GM12872 (cell line): ENCODE measurements around the gene KLF5.

ENCODE experiments used
- CTCF ChIP-seq: IDR thresholded peaks from 3 replicates; pipeline ENCODE4 v1.5.1; 2011; ENCODE audit warnings: low read depth, mild to moderate bottlenecking, low read length, moderate library complexity; ENCODE audit not compliant: insufficient read depth

Gene KLF5

GRCh38 chr13:73070451-73071098 is 11.8 kb downstream of the KLF5 start:
- no peak for TF ChIP-seq CTCF

- TF ChIP-seq CTCF, result no peak
Measured at GRCh38 chr13:73072239-73072900, 13.6 kb downstream of the KLF5 start.

- TF ChIP-seq CTCF, result no peak
Measured at GRCh38 chr13:73073050-73073449, 14.2 kb downstream of the KLF5 start.

- no peak for TF ChIP-seq CTCF
Measured at GRCh38 chr13:73074014-73074413, 15.2 kb downstream of the KLF5 start.

GRCh38 chr13:73074926-73075325 is 16.1 kb downstream of the KLF5 start:
- TF ChIP-seq CTCF, result no peak

GRCh38 chr13:73075546-73075945 is 16.7 kb downstream of the KLF5 start:
- no peak for TF ChIP-seq CTCF

- TF ChIP-seq CTCF, result no peak
Measured at GRCh38 chr13:73075954-73076353, 17.1 kb downstream of the KLF5 start.
